Aorta (tissue), 5 donors: Measurements from ENCODE around the gene AIMP2. TPM values are rescaled to one million over a fixed set of nuclear protein-coding genes. Genes with fewer than 3 reads are reported as not detected.
A peak's percentile ranks its signal among the peaks of the same experiment; 100 is the strongest.
"Not testable (repeated sequence)": the region's sequence is repeated elsewhere in the genome, so short reads cannot be mapped to it uniquely, and the experiment has no call there.

Experiments
- ATAC-seq: fragments of 200-7000 bp; cut with Tn5 transposase; one replicate; pipeline ENCODE4 v1.9.1; 2022; ENCODE audit warnings: moderate library complexity; ENCODE audit not compliant: low FRiP score
- DNase-seq, 2 donors: peaks; one replicate each; pipeline ENCODE4 v3.0.0-alpha.2; 2020
- H3K27ac ChIP-seq, 2 donors: one replicate each; pipeline ENCODE4 v1.5.1; 2013; ENCODE audit warnings: low read length in 2 of 2, mild to moderate bottlenecking in 2 of 2, moderate library complexity in 2 of 2, control low read depth in 1 of 2, inconsistent platforms in 1 of 2, low read depth in 1 of 2
- H3K27me3 ChIP-seq, 2 donors: one replicate each; pipeline ENCODE4 v1.6.1; 2013; ENCODE audit warnings: control low read depth in 1 of 2, low read length in 1 of 2, mild to moderate bottlenecking in 1 of 2, moderate library complexity in 1 of 2; ENCODE audit not compliant: insufficient read depth in 2 of 2, control insufficient read depth in 1 of 2
- H3K36me3 ChIP-seq, 2 donors: one replicate each; pipeline ENCODE4 v1.6.1; 2013; ENCODE audit warnings: control low read depth in 1 of 2, low read length in 1 of 2, mild to moderate bottlenecking in 1 of 2; ENCODE audit not compliant: insufficient read depth in 2 of 2, control insufficient read depth in 1 of 2
- H3K4me1 ChIP-seq, 2 donors: one replicate each; pipeline ENCODE4 v1.6.1; 2013; ENCODE audit warnings: low read length in 2 of 2, control low read depth in 1 of 2, mild to moderate bottlenecking in 1 of 2, moderate library complexity in 1 of 2; ENCODE audit not compliant: insufficient read depth in 2 of 2, control insufficient read depth in 1 of 2
- H3K4me3 ChIP-seq, 2 donors: one replicate each; pipeline ENCODE4 v1.5.1; 2013; ENCODE audit warnings: low read length in 2 of 2, control low read depth in 1 of 2, mild to moderate bottlenecking in 1 of 2
- H3K9me3 ChIP-seq: one replicate; pipeline ENCODE4 v1.6.1; 2013; ENCODE audit warnings: mild to moderate bottlenecking, low read length; ENCODE audit not compliant: control insufficient read depth
- WGBS, 2 donors: extraction: QIAGEN DNeasy Blood & Tissue Kit; methylation state at CpG; one replicate each; pipeline ENCODE4 v1.1.7; 2013; 5-methylcytosine and 5-hydroxymethylcytosine counted together
- intact Hi-C, 2 donors: fragments of 100-400 bp; cut with DNase I; formaldehyde crosslinking; loops; one replicate each; pipeline versions ENCODE4 v1.14.2 to v1.15.0; 2022
- polyA plus RNA-seq, 2 donors: library from polyadenylated mRNA; stranded (reverse); fragments of 200-250 nt; gene quantifications; one replicate each; pipeline ENCODE4 v1.2.3, GENCODE V29; 2013
- total RNA-seq, 2 donors: library from RNA; stranded (reverse); fragmentation: NEBNext Ultra II Directional; extraction: Animal tissue kit (Norgen Biotek cat#: 25700); gene quantifications; one replicate each; pipeline ENCODE4 v1.2.1, GENCODE V29; 2021
- donor health status: healthy with polysubstance abuse.
- donor health status: Bipolar disorder and iron deficiency.
- donor health status: DM: no; HTN: no; CAD: no.
- donor health status: DM: no; HTN: no; CAD: no.
- donor health status: DM: yes; HTN: yes; CAD: no.

Gene AIMP2
- total and polyA plus RNA-seq, 4 donors: 13.1 to 19.3 (median 13.9) TPM

DNA sequence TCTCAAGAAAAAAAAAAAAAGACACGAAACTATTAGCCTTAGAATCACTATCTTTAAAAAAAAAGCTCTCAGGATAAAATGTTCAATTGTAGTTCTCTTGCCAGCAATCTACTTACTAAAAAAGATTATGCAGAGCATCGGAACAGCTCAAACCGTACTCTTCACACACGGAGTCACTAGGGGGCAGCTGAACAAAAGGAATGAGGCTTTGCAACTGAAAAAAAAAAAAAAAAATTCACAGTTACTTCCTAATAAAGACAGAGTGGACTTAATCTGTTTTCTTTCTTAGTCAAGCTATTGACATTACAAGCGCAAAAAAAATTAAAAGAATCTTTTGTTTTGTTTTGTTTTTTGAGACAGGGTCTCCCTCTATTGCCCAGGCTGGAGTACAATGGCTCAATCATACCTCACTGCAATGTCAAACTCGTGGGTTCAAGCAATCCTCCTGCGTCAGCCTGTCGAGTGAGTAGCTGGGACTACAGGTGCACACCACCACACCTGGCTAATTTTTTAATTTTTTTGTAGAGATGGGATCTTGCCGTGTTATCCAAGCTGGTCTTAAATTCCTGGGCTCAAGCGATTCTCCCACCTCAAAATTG is 11.8 kb upstream of the AIMP2 start:
- H3K27ac ChIP-seq: no peak overlapping the region
- 28 to 31% methylated on average over 10 of the region's 10 CpGs for WGBS, 2 donors
- H3K4me1 ChIP-seq: no peaks in the 10 kb centered on the region
- no peaks in the 10 kb centered on the region for H3K27me3 ChIP-seq
- no peak overlapping the region for H3K4me3 ChIP-seq
- intact Hi-C loops: loop anchor here (5.0 to 10.0 kb wide), 4 partner anchors 327 to 440 kb away; no protein-coding TSS in a partner anchor
- H3K9me3 ChIP-seq: no peaks in the 10 kb centered on the region
- peak in 1 of 2 donors; percentile 62 for DNase-seq
- ATAC-seq: peak; percentile 85
- H3K36me3 ChIP-seq: peaks cover 0 to 3% of the 10 kb centered on the region in 2 donors

DNA sequence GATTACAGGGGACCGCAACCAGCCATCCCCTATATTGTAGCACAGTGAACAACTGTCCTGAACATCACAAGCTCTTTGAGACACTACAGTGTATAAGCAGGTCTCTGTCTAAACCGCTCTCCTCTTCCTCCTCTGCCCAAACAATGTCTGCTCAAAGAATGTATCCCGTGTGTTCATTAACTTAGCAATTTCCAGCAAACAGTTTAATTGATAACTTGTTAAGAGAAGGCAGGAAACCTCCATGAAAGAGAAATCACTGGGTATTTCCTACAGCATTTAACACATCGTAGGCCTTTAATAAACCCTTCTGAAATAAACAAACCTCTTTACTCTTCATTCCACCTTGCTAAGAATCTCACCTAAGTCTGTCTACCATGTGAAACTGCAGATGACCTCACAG is 1.7 kb upstream of the AIMP2 start:
- intact Hi-C loops: no loop called here
- ATAC-seq (no peak), DNase-seq (no peak)
- H3K36me3 ChIP-seq: no peaks in the 10 kb centered on the region
- 83 to 88% methylated on average over 4 of the region's 4 CpGs for WGBS, 2 donors
- H3K9me3 ChIP-seq: no peaks in the 10 kb centered on the region
- H3K27ac ChIP-seq: no peak overlapping the region
- H3K27me3 ChIP-seq: no peaks in the 10 kb centered on the region
- H3K4me1 ChIP-seq: no peaks in the 10 kb centered on the region
- H3K4me3 ChIP-seq: no peak overlapping the region

DNA sequence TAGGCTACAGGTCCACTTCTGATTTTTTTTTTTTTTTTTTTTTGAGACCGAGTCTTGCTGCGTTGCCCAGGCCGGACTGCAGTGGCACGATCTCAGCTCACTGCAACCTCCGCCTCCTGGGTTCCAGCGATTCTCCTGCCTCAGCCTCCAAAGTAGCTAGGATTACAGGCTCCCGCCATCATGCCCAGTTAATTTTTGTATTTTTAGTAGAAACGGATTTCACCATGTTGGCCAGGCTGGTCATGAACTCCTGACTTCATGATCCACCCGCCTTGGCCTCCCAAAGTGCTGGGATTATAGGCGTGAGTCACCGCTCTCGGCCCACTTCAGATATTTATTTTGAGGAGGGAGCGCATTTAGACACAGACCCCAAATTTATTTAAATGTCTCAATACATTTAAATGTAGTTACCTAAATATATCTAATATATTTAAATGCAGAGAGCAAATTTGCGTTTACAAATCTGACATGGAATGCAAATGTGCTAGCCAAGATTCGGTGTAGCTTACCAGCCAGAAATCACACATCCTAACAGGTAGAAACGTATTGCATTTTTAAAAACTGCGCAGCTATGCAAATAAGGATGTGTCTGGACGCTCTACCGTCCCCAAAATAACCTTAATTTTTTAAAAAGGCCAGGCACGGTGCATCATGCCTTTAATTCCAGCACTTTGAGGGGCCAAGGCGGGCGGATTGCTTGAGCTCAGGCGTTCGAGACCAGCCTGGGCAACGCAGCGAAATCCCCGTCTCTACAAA is 1.1 kb upstream of the AIMP2 start:
- H3K9me3 ChIP-seq, H3K27me3 ChIP-seq, H3K27ac ChIP-seq, H3K4me1 ChIP-seq, ATAC-seq, DNase-seq, intact Hi-C loops, H3K36me3 ChIP-seq: not testable (repeated sequence)
- WGBS, 2 donors: 42 to 43% methylated on average over 27 of the region's 27 CpGs
- H3K4me3 ChIP-seq: peak overlapping the region; percentile 29 to 47

DNA sequence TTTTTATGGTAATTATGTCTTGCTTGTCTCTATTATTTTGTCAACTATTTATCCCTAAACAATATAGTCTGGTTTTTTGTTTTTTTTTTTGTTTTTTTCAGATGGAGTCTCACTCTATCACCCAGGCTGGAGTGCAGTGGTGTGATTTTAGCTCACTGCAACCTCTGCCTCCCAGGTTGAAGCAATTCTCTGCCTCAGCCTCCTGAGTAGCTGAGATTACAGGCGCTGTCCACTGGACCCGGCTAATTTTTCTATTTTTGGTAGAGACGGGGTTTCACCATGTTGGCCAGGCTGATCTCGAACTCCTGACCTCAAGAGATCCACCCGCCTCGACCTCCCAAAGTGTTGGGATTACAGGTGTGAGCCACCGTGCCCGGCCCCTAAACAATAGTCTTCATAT is 1.3 kb downstream of the AIMP2 start:
- DNase-seq, intact Hi-C loops, H3K27ac ChIP-seq, H3K27me3 ChIP-seq, H3K4me1 ChIP-seq, H3K4me3 ChIP-seq, ATAC-seq, H3K9me3 ChIP-seq, H3K36me3 ChIP-seq: not testable (repeated sequence)
- 83 to 90% methylated on average over 8 of the region's 8 CpGs for WGBS, 2 donors

DNA sequence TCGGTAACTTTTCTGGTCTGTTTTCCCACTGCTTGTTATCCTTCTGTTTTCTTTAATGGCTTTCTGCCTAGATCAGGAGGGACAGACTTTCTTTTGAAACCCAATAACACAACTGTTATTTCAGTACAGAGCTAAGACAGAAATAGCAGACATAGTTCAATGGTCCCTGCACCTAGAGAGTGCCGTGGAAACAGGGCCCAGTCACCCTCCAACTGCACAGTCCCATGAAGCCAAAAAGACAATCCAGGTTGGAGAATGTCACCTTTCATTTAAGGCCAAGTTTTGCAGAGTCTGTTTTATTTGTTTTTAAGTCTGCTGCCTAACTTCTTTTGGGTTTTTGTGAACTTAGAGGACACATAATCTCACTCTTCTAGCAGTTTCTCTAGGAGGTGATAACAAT is 2.5 kb downstream of the AIMP2 start:
- intact Hi-C loops: no loop called here
- no peak overlapping the region for H3K4me3 ChIP-seq
- H3K9me3 ChIP-seq: no peaks in the 10 kb centered on the region
- WGBS, 2 donors: 49 to 51% methylated on average over 2 of the region's 2 CpGs
- H3K27ac ChIP-seq: no peak overlapping the region
- no peaks in the 10 kb centered on the region for H3K27me3 ChIP-seq
- no peaks in the 10 kb centered on the region for H3K4me1 ChIP-seq
- DNase-seq (no peak), ATAC-seq (no peak)
- no peaks in the 10 kb centered on the region for H3K36me3 ChIP-seq

DNA sequence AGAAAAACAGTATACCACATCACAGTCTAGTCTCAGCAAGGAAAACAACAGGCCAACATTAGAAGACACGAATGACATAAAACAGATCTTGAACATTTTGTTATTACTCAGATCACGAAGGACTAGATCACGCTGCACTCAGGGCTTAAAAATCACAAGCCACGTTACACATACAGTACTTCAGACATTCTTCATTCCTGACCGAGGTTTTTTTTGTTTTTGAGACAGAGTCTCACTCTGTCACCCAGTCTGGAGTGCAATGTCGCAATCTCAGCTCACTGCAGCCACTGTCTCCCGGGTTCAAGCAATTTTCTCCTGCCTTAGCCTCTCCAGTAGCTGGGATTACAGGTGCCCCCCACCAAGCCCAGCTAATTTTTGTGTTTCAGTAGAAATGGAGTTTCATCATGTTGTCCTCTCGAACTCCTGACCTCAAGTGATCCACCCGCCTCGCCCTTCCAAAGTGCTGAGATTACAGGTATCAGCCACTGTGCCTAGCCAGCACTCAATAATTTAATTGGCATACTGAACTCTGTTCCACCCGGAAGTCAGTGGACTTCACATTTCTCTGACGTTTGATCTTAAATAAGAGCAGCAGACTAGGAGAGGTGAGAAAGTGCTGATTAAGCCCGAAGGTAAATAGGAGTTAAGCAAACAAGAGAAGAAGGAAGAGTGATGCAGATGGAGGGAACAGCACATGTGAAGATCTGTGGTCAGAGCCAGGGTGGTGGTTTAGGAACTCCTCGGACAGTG is 3.5 kb downstream of the AIMP2 start:
- Histone ChIP-seq H3K36me3 (peaks cover 0 to under 1% of the 10 kb centered on the region in 2 donors), H3K4me1 (no peaks in the 10 kb centered on the region), H3K27me3 (no peaks in the 10 kb centered on the region), H3K4me3 (no peak overlapping the region), H3K27ac (no peak overlapping the region), H3K9me3 (no peaks in the 10 kb centered on the region)
- 76 to 78% methylated on average over 14 of the region's 14 CpGs for WGBS, 2 donors
- intact Hi-C loops: no loop called here
- DNase-seq (no peak), ATAC-seq (no peak)

DNA sequence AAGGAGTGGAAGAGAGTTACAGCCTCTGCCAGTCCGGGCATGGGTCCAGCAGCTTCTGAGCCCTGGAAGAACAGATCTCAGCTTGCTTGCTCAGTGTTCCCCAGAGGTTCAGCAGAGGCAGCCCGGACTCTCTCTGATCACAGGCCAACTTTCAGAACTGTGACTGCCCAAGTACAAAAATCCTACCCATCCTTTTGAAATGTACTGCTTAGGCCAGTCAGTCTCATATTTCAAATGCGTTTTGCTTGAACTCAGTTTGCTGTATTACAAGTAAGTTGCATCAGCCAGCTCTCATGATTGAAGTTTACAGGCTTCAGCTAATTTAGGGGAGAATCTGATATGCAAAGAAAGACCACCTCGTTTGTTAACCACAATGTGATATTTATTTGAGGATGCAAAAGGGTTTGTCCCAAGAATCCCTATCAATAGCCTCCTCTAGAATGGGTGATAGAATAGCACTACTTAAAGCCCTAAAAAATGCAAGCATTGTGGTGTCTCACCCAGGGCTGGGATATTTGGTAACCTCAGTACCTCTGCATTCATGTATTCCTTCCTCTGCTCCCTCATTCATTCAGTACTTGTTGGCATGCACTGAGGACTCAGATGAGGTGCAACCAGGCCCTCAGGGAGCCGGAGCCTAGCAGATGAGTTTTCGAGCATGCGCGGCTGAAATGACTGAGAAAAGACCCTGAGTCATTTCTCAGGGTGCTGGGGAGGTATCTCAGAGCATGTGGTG is 7.0 kb downstream of the AIMP2 start:
- 60 to 63% methylated on average over 8 of the region's 8 CpGs for WGBS, 2 donors
- intact Hi-C loops: no loop called here
- Histone ChIP-seq H3K4me3 (no peak overlapping the region), H3K36me3 (peaks cover 0 to 5% of the 10 kb centered on the region in 2 donors), H3K27ac (no peak overlapping the region), H3K27me3 (no peaks in the 10 kb centered on the region), H3K4me1 (no peaks in the 10 kb centered on the region), H3K9me3 (no peaks in the 10 kb centered on the region)
- peak; percentile 36 for ATAC-seq
- DNase-seq: peak; percentile 62 to 81

DNA sequence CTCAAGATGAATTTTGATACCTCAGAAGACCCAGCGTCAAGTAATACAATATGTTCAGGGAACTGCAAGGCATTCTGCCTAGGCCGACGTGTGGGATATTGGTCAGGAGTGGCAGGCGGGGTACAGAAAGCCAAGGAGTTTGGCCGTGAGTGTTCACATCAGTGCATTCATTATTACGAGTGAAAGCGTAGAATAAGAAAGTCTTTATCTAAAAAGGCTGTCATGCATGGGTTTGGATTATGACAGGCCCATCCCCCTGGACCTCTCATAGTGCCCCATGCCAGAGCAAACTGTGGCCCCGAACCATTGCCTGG is 7.5 kb downstream of the AIMP2 start:
- H3K27ac ChIP-seq: no peak overlapping the region
- no peak for DNase-seq
- peaks cover 0 to 5% of the 10 kb centered on the region in 2 donors for H3K36me3 ChIP-seq
- H3K4me3 ChIP-seq: no peak overlapping the region
- no peak for ATAC-seq
- no peaks in the 10 kb centered on the region for H3K4me1 ChIP-seq
- WGBS, 2 donors: 91 to 93% methylated on average over 8 of the region's 8 CpGs
- H3K27me3 ChIP-seq: no peaks in the 10 kb centered on the region
- no peaks in the 10 kb centered on the region for H3K9me3 ChIP-seq
- intact Hi-C loops: no loop called here
